ENCODE data around the gene COBL. TPM values are rescaled to one million over a fixed set of nuclear protein-coding genes. Genes with fewer than 3 reads are reported as not detected.

Gene COBL
- total RNA-seq, 1 donor from 2014 or later, result 27.9 TPM

DNA sequence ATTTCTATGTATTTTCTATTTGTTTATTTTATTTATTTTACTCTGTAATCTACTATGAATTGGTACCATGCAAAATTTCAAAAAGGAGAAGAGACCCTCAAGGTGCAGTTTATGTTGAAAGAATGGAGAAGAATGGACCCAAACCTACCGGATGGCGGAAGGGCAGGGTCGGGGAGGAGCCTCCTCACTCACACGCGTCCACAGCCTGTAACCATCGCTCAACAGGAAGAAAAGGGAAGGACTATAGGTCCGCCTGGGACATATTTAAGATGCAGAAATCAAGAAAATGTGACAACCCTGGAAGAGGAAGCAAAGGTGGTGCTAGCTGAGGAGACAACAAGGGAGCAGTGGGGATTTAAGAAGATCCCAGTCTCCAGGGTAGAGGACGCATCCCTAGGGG, 158.4 kb downstream of the COBL start:
- ATAC-seq, result no peak
- intact Hi-C loops (cut with DNase I), result no loop called here

GRCh38 chr7:51154201-51154600, 162.4 kb downstream of the COBL start:
- TF ChIP-seq, protein P1, sequence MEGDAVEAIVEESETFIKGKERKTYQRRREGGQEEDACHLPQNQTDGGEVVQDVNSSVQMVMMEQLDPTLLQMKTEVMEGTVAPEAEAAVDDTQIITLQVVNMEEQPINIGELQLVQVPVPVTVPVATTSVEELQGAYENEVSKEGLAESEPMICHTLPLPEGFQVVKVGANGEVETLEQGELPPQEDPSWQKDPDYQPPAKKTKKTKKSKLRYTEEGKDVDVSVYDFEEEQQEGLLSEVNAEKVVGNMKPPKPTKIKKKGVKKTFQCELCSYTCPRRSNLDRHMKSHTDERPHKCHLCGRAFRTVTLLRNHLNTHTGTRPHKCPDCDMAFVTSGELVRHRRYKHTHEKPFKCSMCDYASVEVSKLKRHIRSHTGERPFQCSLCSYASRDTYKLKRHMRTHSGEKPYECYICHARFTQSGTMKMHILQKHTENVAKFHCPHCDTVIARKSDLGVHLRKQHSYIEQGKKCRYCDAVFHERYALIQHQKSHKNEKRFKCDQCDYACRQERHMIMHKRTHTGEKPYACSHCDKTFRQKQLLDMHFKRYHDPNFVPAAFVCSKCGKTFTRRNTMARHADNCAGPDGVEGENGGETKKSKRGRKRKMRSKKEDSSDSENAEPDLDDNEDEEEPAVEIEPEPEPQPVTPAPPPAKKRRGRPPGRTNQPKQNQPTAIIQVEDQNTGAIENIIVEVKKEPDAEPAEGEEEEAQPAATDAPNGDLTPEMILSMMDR (IDR thresholded peaks at IDR 0.05), result no peak
- Histone ChIP-seq H3K9me3 (no peaks in the 10 kb centered on the region), H3K36me3 (no peaks in the 10 kb centered on the region), H3K27ac (no peak overlapping the region), H3K27me3 (ENCODE audit: low read depth) (no peaks in the 10 kb centered on the region), H3K4me1 (no peaks in the 10 kb centered on the region), H3K4me3 (no peak overlapping the region)
- intact Hi-C loops (cut with DNase I), result no loop called here
- ATAC-seq (no peak), DNase-seq (no peak)

More for the DNA sequence above, 158.4 kb downstream of the COBL start:
- TF ChIP-seq, protein P1 (IDR thresholded peaks at IDR 0.05), result no peak
- Histone ChIP-seq H3K27ac (no peak overlapping the region), H3K4me3 (no peak overlapping the region), H3K27me3 (ENCODE audit: low read depth) (no peaks in the 10 kb centered on the region), H3K36me3 (no peaks in the 10 kb centered on the region), H3K9me3 (no peaks in the 10 kb centered on the region), H3K4me1 (no peaks in the 10 kb centered on the region)
- no peak for DNase-seq

DNA sequence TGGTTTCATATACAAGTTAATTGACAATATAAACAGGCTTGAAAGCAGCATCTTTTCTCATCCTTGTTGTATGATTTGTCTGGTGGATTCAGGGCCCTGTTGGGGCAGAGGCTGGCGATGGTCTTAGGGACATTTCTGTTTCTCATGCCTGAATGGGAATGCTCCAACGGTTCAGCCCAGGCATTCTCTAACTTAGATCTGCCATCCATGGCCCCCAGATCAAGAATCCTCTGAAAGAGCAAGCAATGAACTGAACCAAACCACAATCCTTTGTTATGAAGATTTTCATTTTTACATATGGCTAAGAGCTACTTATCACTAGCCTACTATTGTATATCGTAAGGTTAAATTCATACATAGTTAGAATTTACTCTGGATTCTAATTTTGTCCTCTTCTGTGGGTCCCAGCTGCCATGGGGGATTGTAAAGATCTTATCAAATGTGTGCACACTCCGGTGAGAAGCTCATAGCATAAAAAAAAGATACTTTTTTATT, 163.9 kb downstream of the COBL start:
- Histone ChIP-seq H3K4me3 (no peak overlapping the region), H3K4me1 (no peaks in the 10 kb centered on the region), H3K27me3 (ENCODE audit: low read depth) (no peaks in the 10 kb centered on the region), H3K9me3 (peaks cover 2% of the 10 kb centered on the region), H3K36me3 (no peaks in the 10 kb centered on the region), H3K27ac (no peak overlapping the region)
- TF ChIP-seq, protein P1 (IDR thresholded peaks at IDR 0.05), result no peak
- intact Hi-C loops (cut with DNase I), result no loop called here
- DNase-seq, result no peak
- no peak for ATAC-seq

GRCh38 chr7:51151455-51151854, 165.2 kb downstream of the COBL start:
- Histone ChIP-seq H3K9me3 (peaks cover 15% of the 10 kb centered on the region), H3K36me3 (no peaks in the 10 kb centered on the region), H3K4me1 (no peaks in the 10 kb centered on the region), H3K27me3 (ENCODE audit: low read depth) (no peaks in the 10 kb centered on the region), H3K4me3 (no peak overlapping the region), H3K27ac (peak overlapping the region; percentile 38)
- TF ChIP-seq, protein P1 (IDR thresholded peaks at IDR 0.05), result no peak
- no peak for DNase-seq
- intact Hi-C loops (cut with DNase I), result no loop called here
- ATAC-seq, result no peak

DNA sequence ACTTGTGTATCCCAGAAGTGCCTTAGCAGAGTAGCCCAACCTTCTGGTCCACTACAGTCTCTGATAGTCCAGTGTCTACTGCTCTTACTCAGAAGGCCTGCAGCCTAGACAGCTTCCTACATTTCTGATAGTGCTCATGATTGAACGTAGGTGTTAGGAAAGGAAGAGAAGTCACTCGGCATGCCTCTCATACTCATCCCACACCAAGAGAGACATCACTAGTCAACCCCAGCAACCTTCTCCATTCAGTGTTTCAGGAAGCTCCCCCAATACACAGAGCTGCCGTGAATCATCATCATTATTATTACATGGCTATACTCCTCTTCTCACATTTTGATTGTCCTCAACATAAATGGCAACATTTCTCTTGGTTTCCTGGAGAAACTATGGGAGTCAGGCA, 166.4 kb downstream of the COBL start:
- TF ChIP-seq, protein P1 (IDR thresholded peaks at IDR 0.05), result no peak
- no peaks in the 10 kb centered on the region for H3K27me3 ChIP-seq (ENCODE audit: low read depth)
- no peak overlapping the region for H3K4me3 ChIP-seq
- peaks cover 15% of the 10 kb centered on the region for H3K9me3 ChIP-seq
- no peak for ATAC-seq
- no peaks in the 10 kb centered on the region for H3K36me3 ChIP-seq
- H3K4me1 ChIP-seq, result no peaks in the 10 kb centered on the region
- H3K27ac ChIP-seq, result no peak overlapping the region
- DNase-seq, result no peak
- intact Hi-C loops (cut with DNase I), result no loop called here

- intact Hi-C loops (cut with DNase I), result no loop called here
- no peak for ATAC-seq
Measured at GRCh38 chr7:51148216-51148615, 168.4 kb downstream of the COBL start.

More at GRCh38 chr7:51148216-51148615, 168.4 kb downstream of the COBL start:
- no peak for DNase-seq
- no peaks in the 10 kb centered on the region for H3K4me1 ChIP-seq
- no peaks in the 10 kb centered on the region for H3K36me3 ChIP-seq
- peaks cover 15% of the 10 kb centered on the region for H3K9me3 ChIP-seq
- TF ChIP-seq, protein P1 (IDR thresholded peaks at IDR 0.05), result no peak
- no peaks in the 10 kb centered on the region for H3K27me3 ChIP-seq (ENCODE audit: low read depth)
- H3K27ac ChIP-seq, result no peak overlapping the region
- no peak overlapping the region for H3K4me3 ChIP-seq
